Kidney capillary endothelial cell (primary cell): ENCODE data around the gene MFNG.

ENCODE experiments used
- DNase-seq: peaks from one replicate; pipeline ENCODE4 v3.0.0-alpha.2; 2018; ENCODE audit warnings: low spot score

MFNG gene

DNA sequence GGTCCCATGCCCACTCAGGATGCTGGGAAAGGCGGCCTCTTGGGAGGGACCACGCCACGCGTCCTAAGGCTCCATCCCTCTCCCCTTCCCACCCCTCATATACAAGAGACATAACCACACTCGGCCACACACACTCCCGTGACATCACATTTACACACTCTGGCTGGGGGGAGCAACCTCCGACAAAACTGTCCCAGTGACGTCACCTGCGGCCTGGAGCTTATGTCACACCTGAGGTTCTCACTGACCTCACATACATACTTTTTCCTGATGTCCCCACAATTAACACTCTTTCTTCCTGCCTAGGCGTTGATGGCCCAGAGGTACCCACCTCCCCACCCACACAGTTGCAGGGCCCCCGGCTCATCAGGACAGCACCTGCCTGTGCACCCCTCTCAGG is 60.8 kb downstream of the MFNG start:
- no peak for DNase-seq

GRCh38 chr22:37423283-37423682 is 62.9 kb downstream of the MFNG start:
- DNase-seq = no peak

DNA sequence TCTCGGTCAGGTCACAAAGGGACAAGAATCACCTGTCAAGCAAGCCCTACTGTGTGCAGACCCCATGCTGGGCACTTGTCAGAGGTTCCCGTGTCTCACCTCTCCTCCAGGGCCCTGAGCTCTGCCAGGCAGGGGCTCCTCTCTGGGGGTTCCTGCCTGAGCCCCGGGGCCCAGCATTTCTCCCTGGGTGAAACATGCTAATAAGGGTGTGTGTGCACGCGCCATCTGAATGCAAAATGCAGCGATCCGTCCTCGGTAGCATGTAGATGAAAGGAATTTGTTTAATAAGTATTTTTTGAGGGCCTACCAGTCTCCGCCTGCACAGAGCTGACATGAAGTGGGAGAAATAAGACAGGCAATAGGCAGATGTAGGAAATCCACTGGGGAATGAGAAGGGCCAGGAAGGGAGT is 64.7 kb downstream of the MFNG start:
- no peak for DNase-seq

DNA sequence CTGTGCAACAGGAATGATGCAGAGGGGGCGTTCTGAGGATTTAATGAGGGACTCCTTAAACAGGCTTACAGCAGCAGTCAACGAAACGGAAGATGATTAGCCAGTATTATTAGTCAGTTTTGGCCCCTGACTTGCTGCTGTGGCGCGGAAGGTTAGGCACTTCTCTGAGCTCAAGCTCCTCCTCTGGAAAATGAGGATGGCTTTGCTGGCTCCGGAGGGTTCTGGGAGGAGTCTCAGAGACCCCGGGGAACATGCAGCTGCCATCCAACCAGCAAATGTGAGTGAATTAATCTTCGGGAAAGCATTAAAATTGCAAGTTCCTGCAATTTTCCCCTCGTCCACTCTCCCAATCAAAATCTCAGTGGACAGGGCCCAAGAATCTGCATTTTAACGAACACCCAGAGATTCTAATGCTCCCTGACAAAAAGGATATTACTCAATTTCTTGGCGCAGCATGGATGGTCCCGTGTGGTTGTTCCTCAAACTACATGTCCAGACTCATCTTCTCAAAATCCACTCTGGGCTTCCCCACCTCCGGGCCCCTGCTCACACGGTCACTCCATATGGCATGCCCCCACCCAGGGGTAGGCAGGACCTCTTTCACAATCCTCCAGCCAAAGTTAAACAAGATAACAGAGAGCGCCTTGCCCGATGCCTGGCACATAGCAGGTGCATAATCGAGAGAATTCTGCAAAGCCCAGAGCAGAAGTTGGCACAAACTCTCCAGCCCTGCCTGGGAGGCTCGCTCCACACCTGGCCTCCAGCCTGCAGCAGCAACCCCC is 65.3 kb downstream of the MFNG start:
- peak; percentile 23 for DNase-seq

DNA sequence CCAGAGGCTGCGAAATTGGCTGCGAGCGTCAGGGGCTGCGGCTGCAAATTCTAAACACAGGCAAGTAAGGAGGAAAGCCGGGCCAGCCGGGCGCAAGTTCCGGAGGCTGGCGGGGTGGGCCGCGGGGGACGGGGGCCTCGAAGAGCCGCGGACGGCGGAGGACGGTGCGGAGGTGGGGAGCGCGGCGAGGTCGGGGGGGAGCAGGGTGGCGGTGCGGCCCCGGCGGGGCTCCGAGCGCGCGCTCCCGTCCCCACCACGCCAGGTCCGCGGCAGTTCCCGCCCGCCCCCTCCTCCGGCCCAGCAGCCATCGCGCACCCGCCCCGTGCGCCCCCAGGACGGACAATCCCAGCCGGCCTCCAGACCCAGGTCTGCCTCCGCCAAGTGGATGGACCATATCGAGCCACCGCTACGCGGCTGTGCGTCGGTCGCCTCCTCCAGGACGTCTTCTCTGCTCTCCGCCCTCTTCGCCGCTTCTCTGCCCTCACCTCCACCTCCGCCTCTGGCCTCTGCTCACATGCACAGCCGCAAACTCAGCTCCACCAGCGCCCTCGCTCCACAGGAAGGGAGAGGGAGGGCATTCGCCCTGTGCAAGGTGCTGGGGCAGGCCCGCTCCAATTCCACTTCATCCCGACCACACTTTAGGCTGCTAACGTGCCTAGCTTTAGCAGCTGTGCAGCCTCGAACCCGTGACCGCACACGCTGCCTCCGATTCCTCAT is 66.1 kb downstream of the MFNG start:
- no peak for DNase-seq

GRCh38 chr22:37419370-37419968 is 66.7 kb downstream of the MFNG start:
- no peak for DNase-seq
